IMR-90 (cell line): ENCODE results near the gene PRKG2. TPM values are rescaled to one million over a fixed set of nuclear protein-coding genes. Genes with fewer than 3 reads are reported as not detected.

Source experiments
- ATAC-seq: fragments of 200-7000 bp; cut with Tn5 transposase; 2 replicates; pipeline ENCODE4 v1.9.1; 2020; ENCODE audit warnings: low read depth, mild to moderate bottlenecking, moderate library complexity
- BruUV-seq: library from RNA; stranded (reverse); fragments of 400-500 nt; replicated peaks from 2 replicates; lab custom pipeline; 2021; lab: Mats Ljungman, UMichigan
- CTCF ChIA-PET: fragments of 300-600 bp; formaldehyde crosslinking; extraction: SDS; loops from one replicate; lab custom pipeline; 2021; ENCODE audit warnings: antibody characterized with exemption; lab: Yijun Ruan, JAX
- POLR2A ChIA-PET: fragments of 300-600 bp; sonication (Branson Sonifier 250); formaldehyde crosslinking; loops from one replicate; lab custom pipeline; 2022; ENCODE audit warnings: antibody characterized with exemption; ENCODE audit not compliant: unreplicated experiment; lab: Charles Lee
- DNase-seq: peaks from one replicate; pipeline ENCODE4 v3.0.0; 2013
- H2AFZ ChIP-seq: replicated peaks from 2 replicates; pipeline ENCODE3; 2013; ENCODE audit warnings: low read length, mild to moderate bottlenecking; ENCODE audit not compliant: poor library complexity
- H2AK5ac ChIP-seq: 2 replicates; pipeline ENCODE4 v1.6.1; 2013; ENCODE audit warnings: low read depth, low read length, inconsistent platforms
- H2AK9ac ChIP-seq: replicated peaks from 2 replicates; pipeline ENCODE3; 2013; ENCODE audit warnings: mild to moderate bottlenecking, low read depth, low read length, moderate library complexity; ENCODE audit not compliant: poor library complexity
- H2BK120ac ChIP-seq: 2 replicates; pipeline ENCODE4 v1.6.1; 2013; ENCODE audit warnings: low read depth, low read length, inconsistent platforms
- H2BK15ac ChIP-seq: 3 replicates; pipeline ENCODE4 v1.6.1; 2013; ENCODE audit warnings: low read depth, low read length, inconsistent platforms
- H2BK20ac ChIP-seq: 2 replicates; pipeline ENCODE4 v1.6.1; 2013; ENCODE audit warnings: low read depth, mild to moderate bottlenecking, inconsistent platforms, low read length, moderate library complexity
- H2BK5ac ChIP-seq: 2 replicates; pipeline ENCODE4 v1.6.1; 2013; ENCODE audit warnings: mild to moderate bottlenecking, low read depth, low read length, inconsistent platforms; ENCODE audit not compliant: poor library complexity, severe bottlenecking
- H3K14ac ChIP-seq: replicated peaks from 2 replicates; pipeline ENCODE4 v1.6.1; 2013; ENCODE audit warnings: low read depth, low read length, inconsistent platforms
- H3K18ac ChIP-seq: 2 replicates; pipeline ENCODE4 v1.6.1; 2013; ENCODE audit warnings: low read depth, low read length, control low read depth
- H3K23ac ChIP-seq: 2 replicates; pipeline ENCODE4 v1.6.1; 2013; ENCODE audit warnings: low read depth, low read length, inconsistent platforms
- H3K27ac ChIP-seq: 2 replicates; pipeline ENCODE4 v1.5.1; 2013; ENCODE audit warnings: mild to moderate bottlenecking, control low read depth, low read length; ENCODE audit not compliant: insufficient read depth
- H3K27me3 ChIP-seq: 2 replicates; pipeline ENCODE4 v1.6.1; 2013; ENCODE audit warnings: low read length; ENCODE audit not compliant: control insufficient read depth, insufficient read depth
- H3K36me3 ChIP-seq: 2 replicates; pipeline ENCODE4 v1.6.1; 2013; ENCODE audit warnings: low read length, mixed read lengths; ENCODE audit not compliant: control insufficient read depth, insufficient read depth
- H3K4ac ChIP-seq: 2 replicates; pipeline ENCODE4 v1.6.1; 2013; ENCODE audit warnings: low read depth, low read length, inconsistent platforms
- H3K4me1 ChIP-seq: 2 replicates; pipeline ENCODE4 v1.6.1; 2013; ENCODE audit warnings: low read length, mixed read lengths; ENCODE audit not compliant: control insufficient read depth, insufficient read depth
- H3K4me2 ChIP-seq: 2 replicates; pipeline ENCODE4 v1.6.1; 2013; ENCODE audit warnings: low read depth, mild to moderate bottlenecking, control low read depth, low read length, moderate library complexity
- H3K4me3 ChIP-seq: 2 replicates; pipeline ENCODE4 v1.5.1; 2013; ENCODE audit warnings: low read depth, mild to moderate bottlenecking, control low read depth, low read length, moderate library complexity; ENCODE audit not compliant: insufficient read depth
- H3K56ac ChIP-seq: 2 replicates; pipeline ENCODE4 v1.6.1; 2013; ENCODE audit warnings: low read length, inconsistent platforms; ENCODE audit not compliant: insufficient read depth; ENCODE audit errors: extremely low read depth
- H3K79me1 ChIP-seq, 2 experiments: 2 replicates each; pipeline ENCODE4 v1.6.1; 2013; ENCODE audit warnings: low read length in 2 of 2, inconsistent platforms in 1 of 2, low read depth in 1 of 2
- H3K9ac ChIP-seq: 2 replicates; pipeline ENCODE4 v1.6.1; 2013; ENCODE audit warnings: low read depth, low read length, control low read depth
- H3K9me1 ChIP-seq: 2 replicates; pipeline ENCODE4 v1.6.1; 2013; ENCODE audit warnings: low read length, inconsistent platforms; ENCODE audit not compliant: insufficient read depth
- H3K9me3 ChIP-seq: 2 replicates; pipeline ENCODE4 v1.6.1; 2013; ENCODE audit warnings: low read length; ENCODE audit not compliant: control insufficient read depth, insufficient read depth
- H4K20me1 ChIP-seq: 2 replicates; pipeline ENCODE4 v1.6.1; 2013; ENCODE audit warnings: low read length, inconsistent platforms; ENCODE audit not compliant: insufficient read depth
- H4K5ac ChIP-seq: 2 replicates; pipeline ENCODE4 v1.6.1; 2013; ENCODE audit warnings: mild to moderate bottlenecking, low read depth, low read length, control low read depth
- H4K8ac ChIP-seq, 2 experiments: 2 replicates each; pipeline ENCODE4 v1.6.1; 2013; ENCODE audit warnings: low read depth in 2 of 2, low read length in 2 of 2, control low read depth in 1 of 2, inconsistent platforms in 1 of 2
- H4K91ac ChIP-seq: 2 replicates; pipeline ENCODE4 v1.6.1; 2013; ENCODE audit warnings: low read depth, low read length, inconsistent platforms; ENCODE audit not compliant: insufficient read depth
- CHD1 ChIP-seq: IDR thresholded peaks from 2 replicates; pipeline ENCODE4 v1.6.1; 2012; ENCODE audit warnings: low read depth, low read length, improper control_type of control experiment
- ELK1 ChIP-seq: fragments of 150-350 bp; IDR thresholded peaks from 2 replicates; pipeline ENCODE4 v1.6.1; 2016; ENCODE audit warnings: low read depth, mild to moderate bottlenecking, low read length, moderate library complexity, borderline replicate concordance
- MAZ ChIP-seq: IDR thresholded peaks from 2 replicates; pipeline ENCODE4 v1.6.1; 2012; ENCODE audit warnings: low read depth, mild to moderate bottlenecking, low read length, improper control_type of control experiment, moderate library complexity, borderline replicate concordance
- MXI1 ChIP-seq: IDR thresholded peaks from 2 replicates; pipeline ENCODE4 v1.6.1; 2012; ENCODE audit warnings: low read depth, mild to moderate bottlenecking, low read length, moderate library complexity, borderline replicate concordance
- NFE2L2 ChIP-seq: fragments of 150-350 bp; IDR thresholded peaks from 2 replicates; pipeline ENCODE4 v1.6.1; 2016; ENCODE audit warnings: low read depth, mild to moderate bottlenecking, low read length
- RCOR1 ChIP-seq: IDR thresholded peaks from 2 replicates; pipeline ENCODE4 v1.6.1; 2012; ENCODE audit warnings: mild to moderate bottlenecking, low read length, improper control_type of control experiment; ENCODE audit not compliant: insufficient replicate concordance
- WGBS, 2 experiments: methylation state at CpG; one replicate each; pipeline versions ENCODE4 v1.1.5 to v1.1.7; 2013; ENCODE audit warnings: missing lambda C conversion rate in 2 of 2; ENCODE audit not compliant: insufficient read length in 1 of 2; ENCODE audit errors: extremely low coverage in 2 of 2; 5-methylcytosine and 5-hydroxymethylcytosine counted together
- dilution Hi-C: fragments of 300-500 bp; cut with HindIII; formaldehyde crosslinking; loops from one replicate; pipeline ENCODE4 v1.14.3; 2018; ENCODE audit warnings: low sequenced_read_pairs; ENCODE audit not compliant: unreplicated experiment
- in situ Hi-C: fragments of 300-500 bp; cut with MboI; formaldehyde crosslinking; loops from 3 replicates; pipeline ENCODE4 v1.14.3; 2019; ENCODE audit warnings: low sequenced_read_pairs, inconsistent platforms, mixed read lengths
- intact Hi-C: fragments of 100-400 bp; cut with micrococcal nuclease; formaldehyde crosslinking; loops from 2 replicates; pipeline ENCODE4 v1.10.0; 2022
- polyA plus RNA-seq, 3 experiments: library from polyadenylated mRNA; depleted of rRNA; stranded (reverse); fragments of >200 nt; gene quantifications; 2 replicates each; pipeline ENCODE4 v1.2.3, GENCODE V29; 2012; ENCODE audit warnings: low replicate concordance in 1 of 3
- total RNA-seq: library from RNA; depleted of rRNA; stranded (reverse); fragments of >200 nt; gene quantifications from 2 replicates; pipeline ENCODE4 v1.2.3, GENCODE V29; 2012

The PRKG2 gene
- total and polyA plus RNA-seq, 2 of the 4 experiments (the other 2 are of a cell fraction) = 0.44 to 2.0 TPM

GRCh38 chr4:81194286-81194685 is 20.7 kb downstream of the PRKG2 start:
- no peak overlapping the region for H2BK5ac ChIP-seq
- H2BK120ac ChIP-seq = no peak overlapping the region
- H4K8ac ChIP-seq = no peak overlapping the region
- H3K9ac ChIP-seq = no peak overlapping the region
- no peak for ATAC-seq
- H3K4me1 ChIP-seq = no peaks in the 10 kb centered on the region
- H3K56ac ChIP-seq = no peak overlapping the region
- H2AK9ac ChIP-seq = no peak overlapping the region
- no peak overlapping the region for H3K27ac ChIP-seq
- no CpG with 5 or more reads among the region's 3 CpGs for WGBS, 2 experiments
- POLR2A ChIA-PET = no interaction called here
- no peak overlapping the region for H2AK5ac ChIP-seq
- no peak overlapping the region for H4K91ac ChIP-seq
- H4K5ac ChIP-seq = no peak overlapping the region
- in situ Hi-C loops (no loop called here), dilution Hi-C loops (no loop called here), intact Hi-C loops (no loop called here)
- H3K4ac ChIP-seq = no peak overlapping the region
- BruUV-seq = no TSS peak
- no peaks in the 10 kb centered on the region for H4K20me1 ChIP-seq
- H3K36me3 ChIP-seq = no peaks in the 10 kb centered on the region
- H2AFZ ChIP-seq = no peak overlapping the region
- H3K27me3 ChIP-seq = no peaks in the 10 kb centered on the region
- H3K9me1 ChIP-seq = peaks cover 2% of the 10 kb centered on the region; the same call in 1 of the 2 replicates
- no peak overlapping the region for H2BK15ac ChIP-seq
- H3K18ac ChIP-seq = no peak overlapping the region
- no peak overlapping the region for H3K23ac ChIP-seq
- no peaks in the 10 kb centered on the region for H3K9me3 ChIP-seq
- H3K4me2 ChIP-seq = no peak overlapping the region
- no peak overlapping the region for H3K4me3 ChIP-seq
- no peak for TF ChIP-seq NFE2L2
- no peak for TF ChIP-seq RCOR1
- TF ChIP-seq CHD1 = no peak
- TF ChIP-seq MAZ = no peak
- no peak for TF ChIP-seq MXI1
- no peak for TF ChIP-seq ELK1
- CTCF ChIA-PET = no interaction called here
- H3K14ac ChIP-seq = no peak overlapping the region
- no peak for DNase-seq
- H2BK20ac ChIP-seq = no peak overlapping the region
- peaks cover 0 to 4% of the 10 kb centered on the region in 2 experiments; a peak in 2 of 4 replicates for H3K79me1 ChIP-seq
